ENCODE data around the gene LMO7.

Gene LMO7

GRCh38 chr13:75818179-75818967 lies 182.2 kb downstream of the LMO7 start:
- Histone ChIP-seq H3K4me3 (no peak overlapping the region), H3K27ac (no peak overlapping the region)

- Histone ChIP-seq H3K27ac (no peak overlapping the region), H3K4me3 (no peak overlapping the region)
These were observed 182.8 kb downstream of the LMO7 start for GRCh38 chr13:75818968-75819225.

- H3K27ac ChIP-seq: no peak overlapping the region
- H3K4me3 ChIP-seq: no peak overlapping the region
These were observed 189.0 kb downstream of the LMO7 start for GRCh38 chr13:75825161-75825560.

GRCh38 chr13:75825594-75825993 lies 189.5 kb downstream of the LMO7 start:
- no peak overlapping the region for H3K4me3 ChIP-seq

GRCh38 chr13:75826391-75826790 lies 190.3 kb downstream of the LMO7 start:
- H3K4me3 ChIP-seq: no peak overlapping the region
- H3K27ac ChIP-seq: no peak overlapping the region

More at GRCh38 chr13:75825594-75825993, 189.5 kb downstream of the LMO7 start:
- no peak overlapping the region for H3K27ac ChIP-seq

GRCh38 chr13:75829830-75830229 lies 193.7 kb downstream of the LMO7 start:
- H3K27ac ChIP-seq: no peak overlapping the region
- no peak overlapping the region for H3K4me3 ChIP-seq

GRCh38 chr13:75830842-75831241 lies 194.7 kb downstream of the LMO7 start:
- Histone ChIP-seq H3K4me3 (no peak overlapping the region), H3K27ac (no peak overlapping the region)

GRCh38 chr13:75831389-75831788 lies 195.3 kb downstream of the LMO7 start:
- no peak overlapping the region for H3K4me3 ChIP-seq
- H3K27ac ChIP-seq: no peak overlapping the region

- H3K4me3 ChIP-seq: no peak overlapping the region
- no peak overlapping the region for H3K27ac ChIP-seq
These were observed 196.7 kb downstream of the LMO7 start for GRCh38 chr13:75832812-75833211.

GRCh38 chr13:75836441-75836840 lies 200.3 kb downstream of the LMO7 start:
- Histone ChIP-seq H3K4me3 (no peak overlapping the region), H3K27ac (no peak overlapping the region)

- Histone ChIP-seq H3K4me3 (no peak overlapping the region), H3K27ac (peak overlapping the region in 2 of 21 experiments; percentile 2)
These were observed 202.4 kb downstream of the LMO7 start for GRCh38 chr13:75838366-75839005.

- peak overlapping the region in 2 of 21 experiments; percentile 2 for H3K27ac ChIP-seq
These were observed 203.3 kb downstream of the LMO7 start for GRCh38 chr13:75839406-75839805.

GRCh38 chr13:75841905-75842304 lies 205.8 kb downstream of the LMO7 start:
- H3K27ac ChIP-seq: no peak overlapping the region
- H3K4me3 ChIP-seq: no peak overlapping the region

More at GRCh38 chr13:75839406-75839805, 203.3 kb downstream of the LMO7 start:
- H3K4me3 ChIP-seq: no peak overlapping the region

- Histone ChIP-seq H3K27ac (no peak overlapping the region), H3K4me3 (no peak overlapping the region)
These were observed 206.9 kb downstream of the LMO7 start for GRCh38 chr13:75843074-75843473.

- no peak overlapping the region for H3K27ac ChIP-seq
- H3K4me3 ChIP-seq: no peak overlapping the region
These were observed 207.9 kb downstream of the LMO7 start for GRCh38 chr13:75843991-75844390.

GRCh38 chr13:75847588-75847987 lies 211.5 kb downstream of the LMO7 start:
- Histone ChIP-seq H3K27ac (no peak overlapping the region), H3K4me3 (no peak overlapping the region)

- H3K27ac ChIP-seq: no peak overlapping the region
These were observed 214.8 kb downstream of the LMO7 start for GRCh38 chr13:75850916-75851315.

GRCh38 chr13:75855216-75855615 lies 219.1 kb downstream of the LMO7 start:
- no peak overlapping the region for H3K4me3 ChIP-seq
- H3K27ac ChIP-seq: no peak overlapping the region

More at GRCh38 chr13:75850916-75851315, 214.8 kb downstream of the LMO7 start:
- no peak overlapping the region for H3K4me3 ChIP-seq

- H3K4me3 ChIP-seq: no peak overlapping the region
These were observed 219.7 kb downstream of the LMO7 start for GRCh38 chr13:75855847-75856246.

GRCh38 chr13:75857291-75857690 lies 221.2 kb downstream of the LMO7 start:
- Histone ChIP-seq H3K4me3 (no peak overlapping the region), H3K27ac (no peak overlapping the region)

More at GRCh38 chr13:75855847-75856246, 219.7 kb downstream of the LMO7 start:
- H3K27ac ChIP-seq: no peak overlapping the region

- Histone ChIP-seq H3K27ac (no peak overlapping the region), H3K4me3 (no peak overlapping the region)
These were observed 224.8 kb downstream of the LMO7 start for GRCh38 chr13:75860935-75861334.

Data from skin epidermis (tissue), 12 donors.